ENCODE results near the gene BRCA1.

GRCh38 chr17:43040655-43041054 lies 84.5 kb downstream of the BRCA1 start:
- TF ChIP-seq CTCF (IDR thresholded peaks at IDR 0.05) = no peak
- TF ChIP-seq POLR2A (IDR thresholded peaks at IDR 0.05) = no peak
